IMR-90 (cell line): Measurements from ENCODE around the gene DMXL2. TPM values are rescaled to one million over a fixed set of nuclear protein-coding genes. Genes with fewer than 3 reads are reported as not detected.

Experiments
- ATAC-seq: fragments of 200-7000 bp; cut with Tn5 transposase; 2 replicates; pipeline ENCODE4 v1.9.1; 2020; ENCODE audit warnings: low read depth, mild to moderate bottlenecking, moderate library complexity
- BruUV-seq: library from RNA; stranded (reverse); fragments of 400-500 nt; replicated peaks from 2 replicates; lab custom pipeline; 2021; lab: Mats Ljungman, UMichigan
- CTCF ChIA-PET: fragments of 300-600 bp; formaldehyde crosslinking; extraction: SDS; loops from one replicate; lab custom pipeline; 2021; ENCODE audit warnings: antibody characterized with exemption; lab: Yijun Ruan, JAX
- POLR2A ChIA-PET: fragments of 300-600 bp; sonication (Branson Sonifier 250); formaldehyde crosslinking; loops from one replicate; lab custom pipeline; 2022; ENCODE audit warnings: antibody characterized with exemption; ENCODE audit not compliant: unreplicated experiment; lab: Charles Lee
- DNase-seq: peaks from one replicate; pipeline ENCODE4 v3.0.0; 2013
- H2AFZ ChIP-seq: replicated peaks from 2 replicates; pipeline ENCODE3; 2013; ENCODE audit warnings: low read length, mild to moderate bottlenecking; ENCODE audit not compliant: poor library complexity
- H2AK5ac ChIP-seq: 2 replicates; pipeline ENCODE4 v1.6.1; 2013; ENCODE audit warnings: low read depth, low read length, inconsistent platforms
- H2AK9ac ChIP-seq: replicated peaks from 2 replicates; pipeline ENCODE3; 2013; ENCODE audit warnings: mild to moderate bottlenecking, low read depth, low read length, moderate library complexity; ENCODE audit not compliant: poor library complexity
- H2BK120ac ChIP-seq: 2 replicates; pipeline ENCODE4 v1.6.1; 2013; ENCODE audit warnings: low read depth, low read length, inconsistent platforms
- H2BK15ac ChIP-seq: 3 replicates; pipeline ENCODE4 v1.6.1; 2013; ENCODE audit warnings: low read depth, low read length, inconsistent platforms
- H2BK20ac ChIP-seq: 2 replicates; pipeline ENCODE4 v1.6.1; 2013; ENCODE audit warnings: low read depth, mild to moderate bottlenecking, inconsistent platforms, low read length, moderate library complexity
- H2BK5ac ChIP-seq: 2 replicates; pipeline ENCODE4 v1.6.1; 2013; ENCODE audit warnings: mild to moderate bottlenecking, low read depth, low read length, inconsistent platforms; ENCODE audit not compliant: poor library complexity, severe bottlenecking
- H3K14ac ChIP-seq: replicated peaks from 2 replicates; pipeline ENCODE4 v1.6.1; 2013; ENCODE audit warnings: low read depth, low read length, inconsistent platforms
- H3K18ac ChIP-seq: 2 replicates; pipeline ENCODE4 v1.6.1; 2013; ENCODE audit warnings: low read depth, low read length, control low read depth
- H3K23ac ChIP-seq: 2 replicates; pipeline ENCODE4 v1.6.1; 2013; ENCODE audit warnings: low read depth, low read length, inconsistent platforms
- H3K27ac ChIP-seq: 2 replicates; pipeline ENCODE4 v1.5.1; 2013; ENCODE audit warnings: mild to moderate bottlenecking, control low read depth, low read length; ENCODE audit not compliant: insufficient read depth
- H3K27me3 ChIP-seq: 2 replicates; pipeline ENCODE4 v1.6.1; 2013; ENCODE audit warnings: low read length; ENCODE audit not compliant: control insufficient read depth, insufficient read depth
- H3K36me3 ChIP-seq: 2 replicates; pipeline ENCODE4 v1.6.1; 2013; ENCODE audit warnings: low read length, mixed read lengths; ENCODE audit not compliant: control insufficient read depth, insufficient read depth
- H3K4ac ChIP-seq: 2 replicates; pipeline ENCODE4 v1.6.1; 2013; ENCODE audit warnings: low read depth, low read length, inconsistent platforms
- H3K4me1 ChIP-seq: 2 replicates; pipeline ENCODE4 v1.6.1; 2013; ENCODE audit warnings: low read length, mixed read lengths; ENCODE audit not compliant: control insufficient read depth, insufficient read depth
- H3K4me2 ChIP-seq: 2 replicates; pipeline ENCODE4 v1.6.1; 2013; ENCODE audit warnings: low read depth, mild to moderate bottlenecking, control low read depth, low read length, moderate library complexity
- H3K4me3 ChIP-seq: 2 replicates; pipeline ENCODE4 v1.5.1; 2013; ENCODE audit warnings: low read depth, mild to moderate bottlenecking, control low read depth, low read length, moderate library complexity; ENCODE audit not compliant: insufficient read depth
- H3K56ac ChIP-seq: 2 replicates; pipeline ENCODE4 v1.6.1; 2013; ENCODE audit warnings: low read length, inconsistent platforms; ENCODE audit not compliant: insufficient read depth; ENCODE audit errors: extremely low read depth
- H3K79me1 ChIP-seq, 2 experiments: 2 replicates each; pipeline ENCODE4 v1.6.1; 2013; ENCODE audit warnings: low read length in 2 of 2, inconsistent platforms in 1 of 2, low read depth in 1 of 2
- H3K9ac ChIP-seq: 2 replicates; pipeline ENCODE4 v1.6.1; 2013; ENCODE audit warnings: low read depth, low read length, control low read depth
- H3K9me1 ChIP-seq: 2 replicates; pipeline ENCODE4 v1.6.1; 2013; ENCODE audit warnings: low read length, inconsistent platforms; ENCODE audit not compliant: insufficient read depth
- H3K9me3 ChIP-seq: 2 replicates; pipeline ENCODE4 v1.6.1; 2013; ENCODE audit warnings: low read length; ENCODE audit not compliant: control insufficient read depth, insufficient read depth
- H4K20me1 ChIP-seq: 2 replicates; pipeline ENCODE4 v1.6.1; 2013; ENCODE audit warnings: low read length, inconsistent platforms; ENCODE audit not compliant: insufficient read depth
- H4K5ac ChIP-seq: 2 replicates; pipeline ENCODE4 v1.6.1; 2013; ENCODE audit warnings: mild to moderate bottlenecking, low read depth, low read length, control low read depth
- H4K8ac ChIP-seq, 2 experiments: 2 replicates each; pipeline ENCODE4 v1.6.1; 2013; ENCODE audit warnings: low read depth in 2 of 2, low read length in 2 of 2, control low read depth in 1 of 2, inconsistent platforms in 1 of 2
- H4K91ac ChIP-seq: 2 replicates; pipeline ENCODE4 v1.6.1; 2013; ENCODE audit warnings: low read depth, low read length, inconsistent platforms; ENCODE audit not compliant: insufficient read depth
- BHLHE40 ChIP-seq: fragments of 150-350 bp; IDR thresholded peaks from 2 replicates; pipeline ENCODE4 v1.6.1; 2016; ENCODE audit warnings: mild to moderate bottlenecking, low read depth, low read length
- CEBPB ChIP-seq: IDR thresholded peaks from 2 replicates; pipeline ENCODE4 v1.6.1; 2012; ENCODE audit warnings: low read depth, low read length, improper control_type of control experiment
- CHD1 ChIP-seq: IDR thresholded peaks from 2 replicates; pipeline ENCODE4 v1.6.1; 2012; ENCODE audit warnings: low read depth, low read length, improper control_type of control experiment
- CTCF ChIP-seq: conservative IDR thresholded peaks from 2 replicates; pipeline ENCODE4 v1.5.1; 2012; ENCODE audit warnings: mild to moderate bottlenecking, low read depth, low read length, improper control_type of control experiment
- ELK1 ChIP-seq: fragments of 150-350 bp; IDR thresholded peaks from 2 replicates; pipeline ENCODE4 v1.6.1; 2016; ENCODE audit warnings: low read depth, mild to moderate bottlenecking, low read length, moderate library complexity, borderline replicate concordance
- FOS ChIP-seq: fragments of 150-350 bp; IDR thresholded peaks from 2 replicates; pipeline ENCODE4 v1.6.1; 2016; ENCODE audit warnings: low read depth, low read length
- MAFK ChIP-seq: IDR thresholded peaks from 2 replicates; pipeline ENCODE4 v1.6.1; 2012; ENCODE audit warnings: low read depth, low read length, improper control_type of control experiment
- MAZ ChIP-seq: IDR thresholded peaks from 2 replicates; pipeline ENCODE4 v1.6.1; 2012; ENCODE audit warnings: low read depth, mild to moderate bottlenecking, low read length, improper control_type of control experiment, moderate library complexity, borderline replicate concordance
- MXI1 ChIP-seq: IDR thresholded peaks from 2 replicates; pipeline ENCODE4 v1.6.1; 2012; ENCODE audit warnings: low read depth, mild to moderate bottlenecking, low read length, moderate library complexity, borderline replicate concordance
- NFE2L2 ChIP-seq: fragments of 150-350 bp; IDR thresholded peaks from 2 replicates; pipeline ENCODE4 v1.6.1; 2016; ENCODE audit warnings: low read depth, mild to moderate bottlenecking, low read length
- POLR2A ChIP-seq: IDR thresholded peaks from 2 replicates; pipeline ENCODE4 v1.6.1; 2012; ENCODE audit warnings: mild to moderate bottlenecking, low read depth, low read length
- RAD21 ChIP-seq: IDR thresholded peaks from 2 replicates; pipeline ENCODE4 v1.6.1; 2012; ENCODE audit warnings: low read length, improper control_type of control experiment
- RCOR1 ChIP-seq: IDR thresholded peaks from 2 replicates; pipeline ENCODE4 v1.6.1; 2012; ENCODE audit warnings: mild to moderate bottlenecking, low read length, improper control_type of control experiment; ENCODE audit not compliant: insufficient replicate concordance
- RFX5 ChIP-seq: IDR thresholded peaks from 2 replicates; pipeline ENCODE4 v1.8.0; 2012; ENCODE audit warnings: low read depth, mild to moderate bottlenecking, low read length, moderate library complexity
- SMC3 ChIP-seq: fragments of 150-350 bp; IDR thresholded peaks from 2 replicates; pipeline ENCODE4 v1.6.1; 2016; ENCODE audit warnings: low read depth, mild to moderate bottlenecking, antibody characterized with exemption, low read length, moderate library complexity
- USF2 ChIP-seq: fragments of 150-350 bp; IDR thresholded peaks from 2 replicates; pipeline ENCODE4 v1.6.1; 2017; ENCODE audit warnings: mild to moderate bottlenecking, antibody characterized with exemption, low read length, low read depth
- WGBS, 2 experiments: methylation state at CpG; one replicate each; pipeline versions ENCODE4 v1.1.5 to v1.1.7; 2013; ENCODE audit warnings: missing lambda C conversion rate in 2 of 2; ENCODE audit not compliant: insufficient read length in 1 of 2; ENCODE audit errors: extremely low coverage in 2 of 2; 5-methylcytosine and 5-hydroxymethylcytosine counted together
- dilution Hi-C: fragments of 300-500 bp; cut with HindIII; formaldehyde crosslinking; loops from one replicate; pipeline ENCODE4 v1.14.3; 2018; ENCODE audit warnings: low sequenced_read_pairs; ENCODE audit not compliant: unreplicated experiment
- in situ Hi-C: fragments of 300-500 bp; cut with MboI; formaldehyde crosslinking; loops from 3 replicates; pipeline ENCODE4 v1.14.3; 2019; ENCODE audit warnings: low sequenced_read_pairs, inconsistent platforms, mixed read lengths
- intact Hi-C: fragments of 100-400 bp; cut with micrococcal nuclease; formaldehyde crosslinking; loops from 2 replicates; pipeline ENCODE4 v1.10.0; 2022
- polyA plus RNA-seq, 3 experiments: library from polyadenylated mRNA; depleted of rRNA; stranded (reverse); fragments of >200 nt; gene quantifications; 2 replicates each; pipeline ENCODE4 v1.2.3, GENCODE V29; 2012; ENCODE audit warnings: low replicate concordance in 1 of 3
- total RNA-seq: library from RNA; depleted of rRNA; stranded (reverse); fragments of >200 nt; gene quantifications from 2 replicates; pipeline ENCODE4 v1.2.3, GENCODE V29; 2012

DMXL2 gene
- total and polyA plus RNA-seq, 2 of the 4 experiments (the other 2 are of a cell fraction): 9.7 to 21.9 TPM

- Histone ChIP-seq H3K9ac (no peak overlapping the region), H3K4me2 (no peak overlapping the region), H3K56ac (no peak overlapping the region), H4K20me1 (no peaks in the 10 kb centered on the region), H2AK5ac (no peak overlapping the region), H3K36me3 (no peaks in the 10 kb centered on the region), H3K14ac (no peak overlapping the region), H4K8ac (no peak overlapping the region), H3K27me3 (no peaks in the 10 kb centered on the region), H2AFZ (no peak overlapping the region), H2BK120ac (no peak overlapping the region), H3K18ac (no peak overlapping the region), H2AK9ac (no peak overlapping the region), H4K5ac (no peak overlapping the region), H3K27ac (no peak overlapping the region), H3K23ac (no peak overlapping the region), H3K79me1 (no peaks in the 10 kb centered on the region), H2BK15ac (no peak overlapping the region), H3K9me3 (no peaks in the 10 kb centered on the region), H3K4me3 (no peak overlapping the region), H3K9me1 (no peaks in the 10 kb centered on the region), H2BK20ac (no peak overlapping the region), H3K4me1 (no peaks in the 10 kb centered on the region), H2BK5ac (no peak overlapping the region), H3K4ac (no peak overlapping the region), H4K91ac (no peak overlapping the region)
- DNase-seq (peak; percentile 11), ATAC-seq (no peak)
- TF ChIP-seq CTCF: no peak
- no peak for TF ChIP-seq POLR2A
- TF ChIP-seq MXI1: no peak
- no peak for TF ChIP-seq BHLHE40
- TF ChIP-seq MAZ: no peak
- TF ChIP-seq NFE2L2: no peak
- no peak for TF ChIP-seq USF2
- no peak for TF ChIP-seq CHD1
- no peak for TF ChIP-seq CEBPB
- TF ChIP-seq RFX5: no peak
- no peak for TF ChIP-seq RAD21
- no peak for TF ChIP-seq SMC3
- no peak for TF ChIP-seq MAFK
- TF ChIP-seq FOS: no peak
- no peak for TF ChIP-seq RCOR1
- TF ChIP-seq ELK1: no peak
- no TSS peak for BruUV-seq
- no CpG with 5 or more reads among the region's 4 CpGs for WGBS, 2 experiments
- ChIA-PET POLR2A (no interaction called here), CTCF (interaction anchor here (0.8 kb wide), 1 partner anchor 9 kb away, joined by 3 read pairs; no protein-coding TSS in a partner anchor)
- intact Hi-C loops (no loop called here), in situ Hi-C loops (no loop called here), dilution Hi-C loops (no loop called here)
These were observed 88.7 kb downstream of the DMXL2 start for GRCh38 chr15:51533672-51534398.
